MV-4-11 (cell line): ENCODE results near the gene HMCN2.

Experiments
- DNase-seq: peaks from one replicate; lab custom pipeline; 2025; lab: John Stamatoyannopoulos, UW

Gene HMCN2

GRCh38 chr9:130366072-130366471, 100.5 kb downstream of the HMCN2 start:
- DNase-seq, result no peak

- DNase-seq, result no peak
Observed at GRCh38 chr9:130366888-130367550, 101.5 kb downstream of the HMCN2 start.

GRCh38 chr9:130368631-130369103, 103.1 kb downstream of the HMCN2 start:
- DNase-seq, result no peak

GRCh38 chr9:130370226-130370625, 104.7 kb downstream of the HMCN2 start:
- DNase-seq, result no peak

GRCh38 chr9:130371196-130371966, 105.8 kb downstream of the HMCN2 start:
- DNase-seq, result no peak

- no peak for DNase-seq
Observed at GRCh38 chr9:130372057-130372456, 106.5 kb downstream of the HMCN2 start.

GRCh38 chr9:130373679-130374325, 108.2 kb downstream of the HMCN2 start:
- no peak for DNase-seq

GRCh38 chr9:130377612-130378011, 112.1 kb downstream of the HMCN2 start:
- no peak for DNase-seq

- no peak for DNase-seq
Observed at GRCh38 chr9:130378875-130379648, 113.5 kb downstream of the HMCN2 start.

GRCh38 chr9:130379649-130379970, 114.0 kb downstream of the HMCN2 start:
- no peak for DNase-seq

- DNase-seq, result no peak
Observed at GRCh38 chr9:130380920-130381469, 115.4 kb downstream of the HMCN2 start.

GRCh38 chr9:130381660-130382059, 116.1 kb downstream of the HMCN2 start:
- no peak for DNase-seq

- no peak for DNase-seq
Observed at GRCh38 chr9:130382096-130382495, 116.5 kb downstream of the HMCN2 start.

GRCh38 chr9:130382636-130383349, 117.2 kb downstream of the HMCN2 start:
- DNase-seq, result no peak

- no peak for DNase-seq
Observed at GRCh38 chr9:130383350-130383715, 117.8 kb downstream of the HMCN2 start.

- DNase-seq, result no peak
Observed at GRCh38 chr9:130383979-130384676, 118.6 kb downstream of the HMCN2 start.

GRCh38 chr9:130385257-130385656, 119.7 kb downstream of the HMCN2 start:
- DNase-seq, result no peak

- DNase-seq, result no peak
Observed at GRCh38 chr9:130387398-130387797, 121.8 kb downstream of the HMCN2 start.

GRCh38 chr9:130387905-130388304, 122.3 kb downstream of the HMCN2 start:
- DNase-seq, result no peak

- no peak for DNase-seq
Observed at GRCh38 chr9:130390390-130390789, 124.8 kb downstream of the HMCN2 start.

GRCh38 chr9:130390986-130391385, 125.4 kb downstream of the HMCN2 start:
- DNase-seq, result no peak
